Esophagus squamous epithelium (tissue), 4 donors: ENCODE measurements around the gene ZFYVE28.

Source experiments
- CTCF ChIP-seq, 6 experiments: fragments of 450-650 bp in 4 of 6; fragments of 200-600 bp in 2 of 6; sonication (generic) in 2 of 6; IDR thresholded peaks; one replicate each; pipeline ENCODE4 v1.5.1; 2016 to 2019; ENCODE audit warnings: antibody characterized with exemption in 6 of 6, mild to moderate bottlenecking in 4 of 6, moderate library complexity in 4 of 6
- POLR2A ChIP-seq, 4 donors: fragments of 450-650 bp; IDR thresholded peaks; one replicate each; pipeline ENCODE4 v1.6.1; 2017; ENCODE audit warnings: antibody characterized with exemption in 4 of 4, mild to moderate bottlenecking in 4 of 4, moderate library complexity in 3 of 4

DNA sequence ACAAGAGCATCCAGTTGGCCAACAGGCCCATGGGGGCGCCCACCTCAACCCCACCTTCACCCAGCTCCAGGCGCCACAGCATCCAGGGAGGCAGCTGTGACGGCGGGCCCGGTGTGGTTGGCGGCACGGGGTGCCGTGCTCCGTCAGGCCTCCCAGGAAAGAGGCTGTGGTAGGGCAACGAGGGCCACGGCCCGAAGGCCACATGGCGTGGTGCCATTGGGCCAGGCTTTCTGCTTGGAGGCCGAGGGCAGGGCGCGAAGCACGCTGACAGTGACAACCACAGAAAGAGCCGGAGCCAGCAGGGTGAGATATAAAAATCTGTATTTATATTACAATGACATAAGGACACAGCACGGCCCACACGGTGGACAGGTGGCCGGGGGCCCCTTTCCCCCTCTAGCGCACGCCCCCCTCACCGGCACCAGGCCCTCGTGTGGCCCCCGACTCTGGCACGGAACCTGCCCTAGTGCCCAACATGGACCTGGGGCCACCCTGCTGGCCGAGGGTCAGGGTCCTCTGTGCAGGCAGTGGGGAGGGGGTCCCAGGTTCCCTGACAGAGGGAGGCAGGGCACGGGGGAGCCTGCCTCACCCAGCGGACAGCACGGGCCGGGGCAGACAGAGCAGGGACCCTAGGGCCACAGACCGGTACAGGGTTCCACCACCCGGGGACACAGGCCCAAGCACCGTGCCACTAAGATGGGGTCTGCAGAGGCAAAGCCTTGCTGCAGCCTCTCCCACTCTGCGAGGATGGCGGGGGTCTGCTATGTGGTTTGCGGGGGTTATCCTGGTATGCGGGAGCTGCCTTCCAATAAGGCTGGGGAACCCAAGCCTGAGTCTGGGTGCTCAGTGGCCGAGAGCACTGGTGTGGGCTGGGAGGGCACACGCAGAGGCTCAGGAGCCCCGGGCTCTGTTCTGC is 171.1 kb downstream of the ZFYVE28 start:
- TF ChIP-seq CTCF (IDR thresholded peaks at IDR 0.05) (no peak), POLR2A (IDR thresholded peaks at IDR 0.05) (no peak)
